ENCODE data around the gene CHCHD2.
A peak's percentile ranks its signal among the peaks of the same experiment; 100 is the strongest.
"Not testable (repeated sequence)": the region's sequence is repeated elsewhere in the genome, so short reads cannot be mapped to it uniquely, and the experiment has no call there.

Gene CHCHD2, protein sequence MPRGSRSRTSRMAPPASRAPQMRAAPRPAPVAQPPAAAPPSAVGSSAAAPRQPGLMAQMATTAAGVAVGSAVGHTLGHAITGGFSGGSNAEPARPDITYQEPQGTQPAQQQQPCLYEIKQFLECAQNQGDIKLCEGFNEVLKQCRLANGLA

DNA sequence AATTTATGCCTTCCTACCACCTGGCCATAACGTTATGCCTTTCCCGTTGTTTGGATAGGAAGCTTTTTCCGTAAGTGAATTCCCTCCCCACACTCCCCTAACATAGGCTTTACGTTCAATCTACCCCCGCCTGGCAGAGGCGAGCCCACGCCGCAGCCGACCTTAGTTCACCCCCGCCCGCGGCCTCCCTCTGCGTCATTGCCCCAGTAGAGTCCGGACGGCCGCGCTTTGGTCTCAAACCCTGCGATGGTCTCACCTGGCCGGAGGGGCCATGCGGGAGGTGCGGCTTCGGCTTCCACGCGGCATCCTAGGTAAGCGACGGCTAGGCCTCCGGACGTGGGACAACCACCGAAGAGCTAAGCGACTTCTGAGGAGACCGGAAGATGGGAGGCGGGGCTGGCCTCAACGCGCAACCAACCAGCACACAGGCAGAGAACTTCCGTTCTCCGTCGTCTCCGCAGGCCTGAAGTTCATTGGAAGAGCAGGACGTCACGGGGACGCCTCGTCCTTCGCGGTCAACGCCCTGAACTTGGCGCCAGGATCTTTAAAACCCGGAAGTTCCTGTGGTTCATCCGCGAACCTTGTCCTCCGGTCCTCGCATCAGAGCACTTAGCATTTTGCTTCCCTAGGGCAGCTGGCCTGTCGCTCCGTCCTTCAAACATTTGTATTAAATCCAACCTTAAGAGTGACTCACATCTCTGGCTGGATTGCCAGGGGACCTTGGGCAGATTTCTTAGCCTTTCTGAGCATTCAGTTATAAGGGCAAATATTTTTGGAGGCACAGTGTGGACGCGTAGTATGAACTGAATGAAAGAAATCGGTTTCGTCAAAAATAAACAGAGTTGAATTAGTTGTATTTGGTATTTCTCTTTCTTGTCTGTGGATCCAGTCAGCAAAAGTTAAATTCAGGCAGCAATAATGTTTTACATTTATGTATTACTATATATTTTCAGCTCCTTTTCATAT, at the start of gene CHCHD2:
CHCHD2 (minus strand) TSS at position 369 of the 966 bp plus-strand sequence; CDS start at position 306, 63 bp downstream.
- DNase-seq = peak; percentile 70 to 98 (median 96)

DNA sequence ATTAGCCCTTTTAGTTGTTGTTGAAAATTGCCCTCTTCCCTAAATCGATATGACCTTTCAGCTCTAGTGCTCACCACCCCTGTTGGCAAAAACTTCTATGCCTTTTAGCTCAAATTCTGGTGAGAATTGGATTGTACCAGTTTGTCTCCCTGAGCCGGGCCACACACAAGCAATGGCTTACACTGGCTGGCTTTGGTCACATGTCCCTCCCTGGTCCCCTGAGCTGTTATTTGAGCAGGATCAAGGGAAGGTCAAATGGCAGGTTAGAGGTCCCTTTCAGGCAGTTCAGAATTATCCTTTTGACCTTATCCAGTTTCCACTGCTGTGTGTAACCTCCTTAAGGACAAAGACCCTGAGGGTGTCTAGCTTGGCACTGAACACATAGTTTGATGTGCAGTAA, 24.8 kb upstream of the CHCHD2 start:
- not testable (repeated sequence) for DNase-seq

DNA sequence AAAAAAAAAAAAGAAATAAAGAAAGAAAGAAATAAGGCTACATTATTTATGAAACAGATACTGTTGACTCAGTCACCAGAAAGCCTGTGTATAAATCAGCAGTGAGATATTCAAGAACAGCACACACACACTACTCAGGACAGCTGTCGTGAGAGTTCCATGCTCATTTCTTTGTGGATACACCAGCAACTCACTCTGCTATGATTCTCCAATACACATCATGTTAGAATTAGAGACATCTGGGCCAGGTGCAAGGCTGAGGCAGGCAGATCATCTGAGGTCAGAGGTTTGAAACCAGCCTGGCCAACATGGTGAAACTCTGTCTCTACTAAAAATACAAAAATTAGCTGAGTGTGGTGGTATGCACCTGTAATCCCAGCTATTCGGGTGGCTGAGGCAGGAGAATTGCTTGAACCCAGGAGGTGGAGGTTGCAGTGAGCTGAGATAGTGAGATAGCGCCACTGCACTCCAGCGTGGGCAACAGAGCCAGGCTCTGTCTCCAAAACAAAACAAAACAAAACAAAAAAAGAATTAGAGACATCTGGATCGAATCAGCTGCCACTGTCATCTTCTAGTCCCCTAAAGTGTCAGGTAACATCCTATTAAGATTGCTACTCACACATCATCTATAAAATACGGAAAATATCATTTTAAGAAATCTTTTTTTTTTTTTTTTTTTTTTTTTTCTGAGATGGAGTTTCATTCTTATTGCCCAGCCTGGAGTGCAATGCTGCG, 21.1 kb upstream of the CHCHD2 start:
- DNase-seq = no peak

DNA sequence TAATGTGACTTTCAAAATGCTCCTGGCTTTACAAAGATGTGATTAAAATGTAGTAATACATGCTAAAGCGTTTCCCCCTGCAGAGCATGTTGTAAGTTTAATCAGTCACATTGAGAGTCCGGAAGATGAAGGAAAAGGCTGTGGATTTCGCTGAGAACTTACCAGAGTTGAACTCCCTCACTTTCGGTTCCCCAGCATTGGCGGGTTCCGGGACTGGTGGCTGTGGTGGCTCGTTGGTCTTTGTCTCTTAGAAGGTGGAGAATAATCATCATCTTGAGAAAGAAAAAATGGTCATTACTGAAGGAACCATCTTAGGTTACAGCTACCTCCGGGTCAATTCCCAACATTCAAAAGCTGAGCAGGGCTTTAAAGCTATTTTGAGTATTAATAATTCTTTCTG, 19.6 kb upstream of the CHCHD2 start:
- no peak for DNase-seq

DNA sequence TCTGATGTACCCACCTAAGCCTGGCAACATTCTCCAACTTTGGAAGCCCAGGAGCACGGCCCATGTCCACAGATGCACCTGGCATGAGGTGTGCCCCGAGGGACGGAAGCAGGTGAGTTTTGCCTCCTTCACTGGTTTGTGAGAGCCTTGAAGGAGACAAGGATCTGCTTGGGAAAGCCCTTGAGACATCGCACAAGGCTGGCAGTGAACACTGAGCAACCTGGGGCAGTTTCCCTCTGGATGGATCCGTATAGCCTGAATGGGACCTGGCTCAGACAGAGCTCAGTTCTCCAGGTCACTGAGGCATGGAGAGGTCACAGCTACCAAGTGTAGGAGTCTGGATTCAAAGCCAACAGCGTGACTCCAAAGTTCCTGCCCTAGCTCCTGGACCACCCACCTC, 18.7 kb upstream of the CHCHD2 start:
- DNase-seq = no peak

DNA sequence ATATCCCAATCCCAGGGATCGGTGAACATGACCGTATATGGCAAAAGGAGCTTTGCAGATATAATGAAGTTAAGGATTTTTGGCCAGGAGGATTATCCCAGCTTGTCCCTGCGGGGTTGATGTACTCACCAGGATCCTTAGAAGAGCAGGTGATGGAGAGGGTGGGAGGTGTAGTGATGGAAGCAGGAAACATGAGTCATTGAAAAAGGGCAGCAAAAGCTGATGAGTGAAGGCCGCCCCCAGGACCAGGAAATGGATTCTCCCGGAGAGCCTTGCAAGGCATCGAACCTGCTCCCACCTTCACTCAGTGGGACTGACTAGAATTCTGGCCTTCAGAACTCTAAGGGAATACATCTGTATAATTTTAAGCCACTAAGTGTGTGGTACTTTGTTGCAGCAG, 15.2 kb upstream of the CHCHD2 start:
- peak in 1 of 58 donors; percentile 13 for DNase-seq

DNA sequence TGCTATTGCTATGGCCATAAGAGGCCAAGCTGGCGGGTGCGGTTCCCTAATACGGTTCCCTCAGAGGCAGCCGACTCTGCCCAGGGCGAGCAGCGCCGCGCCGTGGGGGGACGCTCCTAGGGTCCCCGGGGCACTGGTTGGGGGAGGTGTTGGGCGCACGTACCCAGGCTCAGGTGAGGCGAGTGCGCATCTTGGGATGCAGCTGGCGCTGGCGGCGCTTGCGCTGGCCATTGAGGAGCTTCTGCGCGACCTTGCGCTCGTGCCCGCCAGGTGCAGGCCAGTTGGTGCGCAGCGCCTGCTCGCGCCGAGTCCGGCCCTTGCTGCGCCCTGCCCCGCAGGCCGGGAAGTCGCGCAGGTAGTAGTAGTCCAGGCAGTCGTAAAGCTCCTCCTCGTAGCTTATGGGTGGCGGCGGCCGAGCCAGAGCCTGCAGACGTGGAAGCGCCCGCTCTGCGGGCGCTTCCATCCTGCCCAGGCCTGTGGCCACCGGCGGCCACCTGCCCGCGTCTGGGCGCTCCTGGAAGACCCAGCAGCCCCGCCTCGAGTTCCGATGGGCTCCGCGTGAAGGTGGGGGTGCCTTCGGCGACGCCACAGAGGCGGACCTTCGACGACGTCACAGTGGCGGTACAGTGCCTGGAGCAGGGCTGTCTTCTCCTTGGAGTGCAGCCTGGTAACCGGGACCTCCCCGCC, 9.7 kb upstream of the CHCHD2 start, which contains the start of gene NUPR2:
NUPR2 (minus strand) TSS at position 566 of the 687 bp plus-strand sequence; CDS start at position 463, 103 bp downstream.
- peak in 8 of 58 donors; percentile 3 to 23 (median 7) for DNase-seq

DNA sequence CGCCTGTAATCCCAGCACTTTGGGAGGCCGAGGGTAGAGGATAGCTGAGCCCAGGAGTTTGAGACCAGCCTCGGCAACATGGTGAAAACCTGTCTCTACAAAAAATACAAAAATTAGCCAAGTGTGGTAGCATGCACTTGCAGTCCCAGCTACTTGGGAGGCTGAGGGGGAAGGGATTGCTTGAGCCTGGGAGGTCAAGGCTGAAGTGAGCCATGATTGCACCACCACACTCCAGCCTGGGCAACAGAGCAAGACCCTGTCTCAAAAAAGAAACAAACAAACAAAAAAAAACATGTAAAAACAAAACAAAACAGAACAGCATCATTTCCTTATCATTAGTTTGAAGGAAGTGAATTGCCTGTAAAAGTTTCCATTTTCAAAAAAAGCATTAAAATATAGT, 6.0 kb upstream of the CHCHD2 start:
- not testable (repeated sequence) for DNase-seq

DNA sequence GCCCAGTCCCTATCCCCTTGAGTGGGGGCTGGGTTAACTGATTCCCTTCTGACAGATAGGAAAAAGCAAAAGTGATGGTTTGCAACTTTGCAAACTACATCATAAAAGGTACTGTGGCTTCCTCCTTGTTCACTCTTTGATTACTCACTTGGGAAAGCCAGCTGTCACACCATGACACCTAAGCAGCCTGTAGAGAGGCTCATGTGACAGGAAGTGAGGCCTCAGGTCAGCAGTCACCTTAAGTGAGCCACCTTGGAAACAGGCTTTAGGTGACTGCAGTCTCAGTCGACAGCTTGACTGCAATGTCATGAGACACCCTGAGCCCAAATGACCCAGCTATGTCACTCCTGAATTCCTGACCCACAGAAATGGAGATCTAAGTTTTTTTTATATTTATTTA, 4.3 kb upstream of the CHCHD2 start:
- DNase-seq = no peak

DNA sequence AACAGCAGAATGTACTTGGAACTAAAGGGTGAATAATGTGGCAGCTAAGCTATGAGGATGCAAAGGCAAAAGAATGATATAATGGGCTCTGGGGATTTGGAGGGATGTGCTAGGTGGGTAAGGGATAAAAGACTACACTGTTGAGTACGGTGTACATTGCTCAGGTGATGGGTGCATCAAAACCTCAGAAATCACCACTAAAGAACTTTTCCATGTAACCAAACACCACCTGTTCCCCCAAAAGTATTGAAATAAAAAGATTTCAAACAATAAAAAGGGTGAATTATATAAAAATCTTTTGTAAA, 1.6 kb upstream of the CHCHD2 start:
- DNase-seq = no peak

DNA sequence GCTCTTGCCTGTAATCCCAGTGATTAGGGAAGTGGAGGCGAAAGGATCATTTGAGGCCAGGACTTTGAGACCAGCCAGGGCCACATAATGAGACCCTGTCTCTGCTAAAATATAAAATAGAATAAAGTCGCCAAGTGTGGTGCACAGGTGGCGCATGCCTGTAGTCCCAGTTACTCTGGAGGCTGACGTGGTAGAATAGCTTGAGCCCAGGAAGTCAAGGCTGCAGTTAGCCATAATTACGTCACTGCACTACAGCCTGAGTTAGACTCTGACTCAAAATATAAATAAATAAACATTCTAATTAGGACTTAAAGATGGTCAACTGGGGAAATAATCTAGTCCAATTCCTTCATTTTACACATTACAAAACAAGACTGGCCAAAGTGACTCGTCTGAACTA, 768 bp downstream of the CHCHD2 start:
- no peak for DNase-seq

DNA sequence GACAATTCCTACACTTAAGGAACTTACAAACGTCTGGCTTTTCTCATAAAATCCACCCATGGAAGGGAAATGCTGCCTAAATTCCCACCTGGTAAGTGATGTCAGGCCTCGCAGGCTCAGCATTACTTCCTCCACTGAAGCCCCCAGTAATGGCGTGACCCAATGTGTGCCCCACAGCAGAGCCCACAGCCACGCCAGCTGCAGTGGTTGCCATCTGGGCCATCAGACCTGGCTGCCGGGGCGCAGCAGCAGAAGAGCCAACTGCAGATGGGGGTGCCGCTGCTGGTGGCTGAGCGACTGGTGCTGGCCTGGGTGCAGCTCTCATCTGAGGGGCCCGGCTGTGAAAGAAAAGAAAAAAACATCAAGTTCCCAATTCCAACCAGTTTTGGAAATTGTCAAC, 2.1 kb downstream of the CHCHD2 start:
- DNase-seq = not testable (repeated sequence)

DNA sequence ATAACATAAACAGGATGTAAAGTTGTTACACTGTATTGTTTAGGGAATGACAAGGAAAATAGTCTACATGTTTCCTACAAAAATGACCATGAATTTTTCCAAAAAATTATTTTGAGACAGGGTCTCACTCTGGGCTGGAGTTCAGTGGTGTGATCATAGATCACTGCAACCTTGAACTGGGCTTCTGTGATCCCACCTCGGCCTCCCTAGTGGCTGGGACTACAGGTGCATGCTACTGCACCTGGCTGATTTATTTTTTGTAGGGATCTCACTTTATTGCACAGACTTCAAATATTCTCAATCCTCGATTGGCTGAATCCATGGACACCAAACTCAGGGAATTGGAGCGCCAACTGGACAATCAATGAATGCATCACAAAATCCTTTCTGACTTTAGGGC, 6.6 kb downstream of the CHCHD2 start:
- no peak for DNase-seq

DNA sequence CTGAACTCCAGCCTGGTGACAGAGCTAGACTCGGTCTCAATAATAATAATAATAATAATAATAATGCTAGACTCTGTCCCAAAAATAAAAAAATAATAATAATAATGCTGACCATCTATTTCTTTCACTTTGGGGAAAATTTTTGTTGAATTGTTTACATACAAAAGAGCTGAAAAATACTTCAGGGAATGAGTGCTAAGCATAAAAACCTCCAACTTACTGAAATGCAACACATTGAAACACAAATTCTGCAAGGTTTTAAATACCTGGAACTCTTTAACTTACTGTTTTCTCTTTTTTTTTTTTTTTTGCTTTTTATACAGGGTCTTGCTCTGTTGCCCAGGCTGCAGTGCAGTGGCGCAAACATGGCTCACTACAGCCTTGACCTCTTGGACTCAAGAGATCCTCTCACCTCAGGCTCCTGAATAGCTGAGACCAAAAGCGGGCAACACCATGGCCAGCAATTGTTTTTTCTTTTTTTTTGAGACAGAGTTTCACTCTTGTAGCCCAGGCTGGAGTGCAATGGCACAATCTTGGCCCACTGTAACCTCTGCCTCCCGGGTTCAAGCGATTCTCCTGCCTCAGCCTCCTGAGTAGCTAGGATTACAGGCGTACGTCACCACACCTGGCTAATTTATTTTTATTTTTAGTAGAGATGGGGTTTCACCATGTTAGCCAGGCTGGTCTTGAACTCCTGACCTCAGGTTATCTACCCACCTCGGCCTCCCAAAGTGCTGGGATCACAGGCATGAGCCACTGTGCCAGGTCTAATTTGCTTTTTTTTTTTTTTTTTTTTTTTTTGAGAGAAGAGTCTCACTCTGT, 7.9 kb downstream of the CHCHD2 start:
- not testable (repeated sequence) for DNase-seq

DNA sequence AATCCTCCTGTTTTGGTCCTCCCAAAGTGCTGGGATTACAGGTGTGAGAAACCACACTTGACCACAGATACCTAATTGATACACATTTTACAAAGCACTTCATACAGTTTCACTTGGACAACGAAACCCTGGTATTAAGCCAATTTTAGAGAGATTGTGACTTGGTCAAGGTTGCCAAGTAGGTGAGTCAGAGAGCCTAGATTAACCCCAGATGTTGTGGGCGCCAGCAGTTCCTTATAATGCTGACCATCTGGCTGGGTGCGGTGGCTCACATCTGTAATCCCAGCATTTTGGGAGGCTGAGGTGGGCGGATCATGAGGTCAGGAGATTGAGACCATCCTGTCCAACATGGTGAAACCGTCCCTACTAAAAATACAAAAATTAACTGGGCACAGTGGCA, 8.6 kb downstream of the CHCHD2 start:
- no peak for DNase-seq

DNA sequence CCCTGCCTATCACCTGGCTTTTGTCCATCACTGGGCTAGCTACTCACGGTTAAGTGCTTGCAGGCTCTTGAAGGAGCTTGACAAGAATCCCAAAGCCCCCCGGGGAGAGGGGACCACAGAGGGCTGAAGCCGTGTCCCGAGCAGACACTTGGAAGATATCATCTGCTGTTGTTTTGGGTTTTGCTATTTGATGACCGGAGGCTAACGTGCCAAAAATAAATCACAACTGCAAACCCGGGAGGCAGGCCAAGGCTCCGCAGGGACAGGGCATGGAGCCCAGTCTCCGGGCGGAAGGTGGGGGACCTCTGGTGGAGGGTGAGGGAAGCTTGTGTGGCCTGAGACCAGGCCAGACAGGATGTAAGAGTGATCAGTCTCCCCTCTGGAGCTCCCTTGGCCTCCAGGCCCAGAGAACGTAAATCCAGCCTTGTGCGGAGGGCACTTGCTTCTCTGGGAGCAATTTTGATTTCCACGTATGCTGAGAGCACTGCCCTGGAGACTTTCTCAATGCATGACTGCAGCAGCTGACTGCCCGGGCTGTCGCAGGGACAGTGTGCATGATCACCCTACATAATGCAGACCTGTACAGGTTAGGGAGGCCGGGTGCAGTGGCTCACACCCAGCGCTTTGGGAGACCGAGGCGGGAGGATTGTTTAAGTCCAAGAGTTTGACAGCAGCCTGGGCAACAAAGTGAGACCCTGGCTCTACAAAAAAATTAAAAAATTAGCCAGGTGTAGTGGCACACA, 13.3 kb downstream of the CHCHD2 start, which contains the start of gene PHKG1:
PHKG1 (minus strand) TSS at position 164 of the 743 bp plus-strand sequence. CDS start 4,011 bp downstream, outside the sequence.
- DNase-seq = peak; percentile 9 to 87 (median 72)

DNA sequence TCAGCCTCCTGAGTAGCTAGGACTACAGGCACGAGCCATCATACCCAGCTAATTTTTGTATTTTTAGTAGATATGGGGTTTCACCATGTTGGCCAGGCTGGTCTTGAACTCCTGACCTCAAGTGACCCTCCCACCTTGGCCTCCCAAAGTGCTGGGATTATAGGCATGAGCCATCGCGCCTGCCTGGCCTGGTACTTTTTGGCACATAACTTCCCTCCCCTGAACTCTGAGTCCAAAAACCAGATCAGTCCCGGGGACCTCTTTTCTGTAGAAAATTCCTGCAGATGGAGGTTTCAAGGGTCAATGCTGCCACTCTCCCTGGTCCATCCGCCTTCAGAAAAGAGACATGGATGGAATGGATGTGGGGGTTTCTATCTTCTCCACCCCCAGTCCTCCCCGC, 13.9 kb downstream of the CHCHD2 start:
- DNase-seq = peak in 2 of 58 donors; percentile 34 to 53

DNA sequence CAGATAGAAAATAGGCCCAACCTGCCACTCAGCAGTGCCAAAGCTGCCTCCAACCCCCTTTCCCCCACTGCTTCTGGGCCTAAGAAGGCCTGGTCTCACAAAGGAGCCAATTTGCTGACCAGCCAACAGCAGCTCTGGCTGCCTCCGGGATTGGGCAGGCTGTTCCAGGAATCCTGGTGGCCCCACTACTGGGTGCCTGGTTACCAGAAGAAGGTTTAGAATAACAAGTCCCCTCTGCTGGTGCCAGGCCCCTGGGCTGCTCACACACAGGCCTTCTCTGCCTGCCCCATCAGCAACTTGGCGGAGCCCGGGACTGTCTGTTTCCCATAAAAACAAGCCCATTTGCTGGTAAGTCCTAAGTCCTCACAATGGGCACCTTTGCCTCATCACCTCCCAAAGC, 14.7 kb downstream of the CHCHD2 start:
- DNase-seq = peak in 53 of 58 donors; percentile 12 to 95 (median 70)

DNA sequence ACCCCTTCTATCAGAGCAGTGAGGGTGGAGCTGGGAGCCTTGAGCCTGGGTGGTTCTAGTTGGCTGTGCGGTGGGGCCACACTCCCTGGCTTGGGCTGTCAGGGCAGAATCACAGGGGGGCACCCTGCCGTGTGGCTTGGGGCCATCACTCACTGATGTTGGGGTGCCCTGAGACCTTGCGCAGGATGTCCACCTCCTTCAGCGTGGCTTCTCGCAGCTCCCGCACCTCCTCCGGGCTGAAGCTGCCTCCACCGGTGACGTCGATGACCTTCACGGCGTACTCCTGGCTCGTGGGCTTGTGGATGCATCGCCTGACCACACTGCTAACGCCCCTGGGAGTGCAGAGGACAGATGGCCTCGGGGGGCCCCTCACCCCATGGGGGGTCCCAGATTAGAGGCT, 18.8 kb downstream of the CHCHD2 start:
- no peak for DNase-seq

DNA sequence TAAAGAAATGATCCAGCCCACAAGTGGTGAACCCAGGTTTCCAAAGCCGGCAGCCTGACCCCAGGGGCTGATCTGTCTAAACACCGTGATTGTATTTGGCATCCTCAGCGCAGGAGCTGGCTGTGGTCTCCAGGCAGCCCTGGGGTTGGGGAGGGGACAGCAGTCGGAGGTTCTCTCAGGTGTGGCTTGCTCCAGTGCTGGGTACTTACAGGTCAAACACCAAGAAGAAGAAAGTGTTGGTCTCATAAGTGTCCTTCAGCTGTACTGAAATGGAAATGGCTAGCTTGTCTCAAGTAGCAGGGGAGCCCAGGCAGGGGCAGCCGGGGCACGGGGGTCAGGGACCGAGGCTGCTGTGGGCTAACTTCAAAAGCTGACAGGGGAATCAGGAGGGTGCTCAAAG, 19.5 kb downstream of the CHCHD2 start:
- DNase-seq = no peak

Data from anterior cingulate cortex (tissue), 58 donors.